Keratinocyte (primary cell): ENCODE results near the gene ACOT7.

Experiments used
- CTCF ChIP-seq, 3 experiments: IDR thresholded peaks in 1 of 3; conservative IDR thresholded peaks in 1 of 3; optimal IDR thresholded peaks in 1 of 3; 2 replicates in 2 of 3; 3 replicates in 1 of 3; pipeline versions ENCODE3 to v1.5.1; 2011; ENCODE audit warnings: low read length in 3 of 3, mild to moderate bottlenecking in 3 of 3, moderate library complexity in 2 of 3, control low read depth in 1 of 3, inconsistent platforms in 1 of 3; ENCODE audit not compliant: insufficient read depth in 2 of 3; ENCODE audit errors: extremely low read depth in 1 of 3
- EZH2 ChIP-seq: IDR thresholded peaks from one replicate; pipeline ENCODE4 v1.6.1; 2012; ENCODE audit warnings: inconsistent platforms, mild to moderate bottlenecking, low read length, moderate library complexity

DNA sequence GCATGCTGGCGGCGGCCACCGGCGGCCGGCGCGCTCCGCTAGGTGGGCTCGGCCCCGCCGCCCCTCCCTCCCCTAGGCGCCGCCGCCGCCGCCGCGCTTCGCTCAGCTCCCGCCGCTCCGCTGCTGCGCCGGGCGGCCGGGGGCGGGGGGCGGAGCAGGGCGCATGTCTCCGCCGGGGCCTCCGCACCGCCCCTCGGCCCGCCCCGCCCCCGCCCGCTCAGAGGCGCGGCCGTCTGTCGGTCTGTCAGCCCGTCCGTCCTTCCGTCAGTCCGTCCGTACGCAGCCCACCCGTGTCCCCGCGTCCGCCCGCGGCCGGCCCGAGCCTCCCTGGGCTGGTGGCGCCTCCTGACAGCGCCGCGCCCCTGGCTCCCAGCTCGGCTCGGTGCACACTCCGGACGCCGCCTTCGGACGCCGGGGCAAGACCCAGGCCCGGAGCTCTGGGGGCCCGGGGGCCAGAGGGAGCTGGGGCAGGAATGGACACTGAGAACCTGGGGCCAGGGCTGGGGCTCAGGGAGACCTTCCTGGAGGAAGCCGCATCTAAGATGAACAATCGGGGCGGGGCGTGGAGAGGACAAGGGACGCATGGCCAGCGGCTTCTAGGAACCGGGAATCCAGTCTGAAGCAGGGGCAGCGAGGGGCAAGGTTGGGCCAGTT, 132.5 kb downstream of the ACOT7 start, which contains the start of gene GPR153:
- TF ChIP-seq CTCF (optimal IDR thresholded peaks at IDR 0.05 in 1 of 3, IDR thresholded peaks at IDR 0.05 in 1 of 3, conservative IDR thresholded peaks at IDR 0.05 in 1 of 3; ENCODE audit: extremely low read depth in 1 of 3, insufficient read depth in 2 of 3, low read length in 3 of 3): no peak
- no peak for TF ChIP-seq EZH2
